HG02870 (cell line): ENCODE data around the gene CMPK1.

ENCODE experiments used
- ATAC-seq: cut with Tn5 transposase; IDR thresholded peaks from one replicate; pipeline ENCODE4 v1.9.1; 2021; ENCODE audit warnings: mild to moderate bottlenecking, moderate library complexity; ENCODE audit not compliant: unreplicated experiment

Gene CMPK1

GRCh38 chr1:47418681-47419325 is 85.2 kb downstream of the CMPK1 start:
- no peak for ATAC-seq

GRCh38 chr1:47420547-47420946 is 87.0 kb downstream of the CMPK1 start:
- no peak for ATAC-seq

- ATAC-seq, result no peak
These were observed 90.3 kb downstream of the CMPK1 start for GRCh38 chr1:47423872-47424271.

GRCh38 chr1:47424336-47424982 is 90.9 kb downstream of the CMPK1 start:
- no peak for ATAC-seq
